ENCODE results near the gene P3H3.

P3H3 gene

GRCh38 chr12:6827982-6828780, at the start of gene P3H3:
Gene P3H3 (plus strand): TSS chr12:6828407. CDS start chr12:6828441, 34 bp downstream.
- no peak for DNase-seq

GRCh38 chr12:6778574-6779550, 49.3 kb upstream of the P3H3 start:
- peak; percentile 93 for DNase-seq

- no peak for DNase-seq
Measured at GRCh38 chr12:6779708-6780432, 48.3 kb upstream of the P3H3 start.

- DNase-seq = no peak
Measured at GRCh38 chr12:6780573-6780972, 47.6 kb upstream of the P3H3 start.

- no peak for DNase-seq
Measured at GRCh38 chr12:6782119-6782518, 46.1 kb upstream of the P3H3 start.

GRCh38 chr12:6782850-6783566, 45.2 kb upstream of the P3H3 start:
- DNase-seq = no peak

- DNase-seq = no peak
Measured at GRCh38 chr12:6783828-6784227, 44.4 kb upstream of the P3H3 start.

GRCh38 chr12:6784296-6784695, 43.9 kb upstream of the P3H3 start:
- no peak for DNase-seq

GRCh38 chr12:6784761-6785160, 43.4 kb upstream of the P3H3 start:
- DNase-seq = no peak

- DNase-seq = no peak
Measured at GRCh38 chr12:6786416-6787094, 41.7 kb upstream of the P3H3 start.

GRCh38 chr12:6787309-6787708, 40.9 kb upstream of the P3H3 start:
- DNase-seq = no peak

GRCh38 chr12:6788972-6789924, 39.0 kb upstream of the P3H3 start, which contains the start of gene CD4:
Gene CD4 (plus strand): TSS chr12:6789528. CDS start chr12:6800139, 10,611 bp downstream.
- DNase-seq = no peak

- DNase-seq = no peak
Measured at GRCh38 chr12:6790496-6791150, 37.6 kb upstream of the P3H3 start.

GRCh38 chr12:6791931-6792520, 36.2 kb upstream of the P3H3 start:
- DNase-seq = no peak

- no peak for DNase-seq
Measured at GRCh38 chr12:6792522-6793201, 35.5 kb upstream of the P3H3 start.

GRCh38 chr12:6795088-6795487, 33.1 kb upstream of the P3H3 start:
- DNase-seq = no peak

GRCh38 chr12:6796576-6796975, 31.6 kb upstream of the P3H3 start:
- DNase-seq = no peak

GRCh38 chr12:6799147-6799546, 29.1 kb upstream of the P3H3 start:
- DNase-seq = no peak

GRCh38 chr12:6807170-6807569, 21.0 kb upstream of the P3H3 start:
- DNase-seq = no peak
